Stimulated activated naive CD8-positive, alpha-beta T cell treated with anti-CD3 and anti-CD28 coated beads, Interleukin-15, Interleukin-2, amounts not matched to agents 100 ng/mL and 50 ng/mL, for 24 hours (primary cell): ENCODE results near the gene CNTN4.
"Not testable (repeated sequence)": the region's sequence is repeated elsewhere in the genome, so short reads cannot be mapped to it uniquely, and the experiment has no call there.

Source experiments
- H3K27ac Mint-ChIP-seq: one replicate; pipeline ENCODE4 v1.8.0; 2021; ENCODE audit warnings: mild to moderate bottlenecking, mixed read lengths
- H3K27me3 Mint-ChIP-seq: one replicate; pipeline ENCODE4 v1.8.0; 2021; ENCODE audit warnings: mixed read lengths
- H3K36me3 Mint-ChIP-seq: one replicate; pipeline ENCODE4 v1.8.0; 2021; ENCODE audit warnings: low read depth, mixed read lengths
- H3K4me1 Mint-ChIP-seq: one replicate; pipeline ENCODE4 v1.8.0; 2021; ENCODE audit warnings: low read depth, mixed read lengths
- H3K4me3 Mint-ChIP-seq: one replicate; pipeline ENCODE4 v1.8.0; 2021; ENCODE audit warnings: mild to moderate bottlenecking, mixed read lengths
- H3K9me3 Mint-ChIP-seq: one replicate; pipeline ENCODE4 v1.8.0; 2021; ENCODE audit warnings: mixed read lengths

CNTN4 gene

DNA sequence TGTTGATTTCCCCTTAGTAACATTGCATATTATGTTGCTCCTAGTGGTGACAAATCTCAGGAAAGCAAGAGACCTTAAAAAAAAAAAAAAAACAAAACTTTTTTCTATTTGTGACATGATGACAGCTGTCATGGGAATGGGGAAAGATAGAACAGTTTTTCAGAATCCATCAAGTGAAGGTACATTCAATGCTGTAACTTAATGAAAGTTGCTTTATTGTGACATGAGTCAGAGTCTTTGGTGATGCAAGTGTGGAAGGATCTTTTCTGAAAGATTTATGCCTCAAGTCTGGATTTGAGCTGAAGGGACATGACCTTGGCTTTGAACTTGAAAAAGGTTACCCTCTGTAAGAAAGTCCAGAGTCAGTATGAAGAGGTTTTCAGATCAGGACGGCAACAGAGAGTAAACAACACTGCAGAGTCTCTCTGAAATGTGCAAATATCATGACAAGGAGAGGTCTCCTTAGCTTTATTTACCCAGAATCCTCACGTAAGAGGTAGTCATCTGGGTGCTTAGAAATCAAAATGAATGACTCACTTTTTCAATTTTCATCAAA is 424.7 kb downstream of the CNTN4 start:
- Mint-ChIP-seq H3K27me3 (no peaks in the 10 kb centered on the region), H3K27ac (no peak overlapping the region), H3K4me3 (no peak overlapping the region), H3K36me3 (no peaks in the 10 kb centered on the region), H3K9me3 (no peaks in the 10 kb centered on the region), H3K4me1 (no peaks in the 10 kb centered on the region)

DNA sequence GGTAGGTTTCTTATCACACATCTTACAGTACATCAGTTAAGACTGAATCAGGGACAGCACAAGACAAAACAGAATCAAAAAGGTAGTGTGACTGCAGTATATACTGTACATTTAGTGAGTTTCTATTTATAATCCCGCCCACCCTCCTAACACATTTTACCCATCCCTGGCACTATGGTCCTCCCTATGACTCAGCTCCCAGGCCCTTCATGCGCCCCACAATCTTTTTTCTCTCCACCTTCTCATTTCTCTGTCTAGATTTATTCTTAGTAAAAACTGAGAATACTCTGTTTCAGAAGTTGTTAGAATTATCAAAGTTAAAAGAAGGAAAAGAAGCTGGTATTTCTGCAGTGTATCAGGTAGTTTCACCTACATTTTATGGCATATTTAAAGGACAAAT is 427.3 kb downstream of the CNTN4 start:
- Mint-ChIP-seq H3K36me3 (no peaks in the 10 kb centered on the region), H3K27me3 (no peaks in the 10 kb centered on the region), H3K9me3 (peaks cover 3% of the 10 kb centered on the region), H3K4me3 (no peak overlapping the region), H3K27ac (no peak overlapping the region), H3K4me1 (no peaks in the 10 kb centered on the region)

DNA sequence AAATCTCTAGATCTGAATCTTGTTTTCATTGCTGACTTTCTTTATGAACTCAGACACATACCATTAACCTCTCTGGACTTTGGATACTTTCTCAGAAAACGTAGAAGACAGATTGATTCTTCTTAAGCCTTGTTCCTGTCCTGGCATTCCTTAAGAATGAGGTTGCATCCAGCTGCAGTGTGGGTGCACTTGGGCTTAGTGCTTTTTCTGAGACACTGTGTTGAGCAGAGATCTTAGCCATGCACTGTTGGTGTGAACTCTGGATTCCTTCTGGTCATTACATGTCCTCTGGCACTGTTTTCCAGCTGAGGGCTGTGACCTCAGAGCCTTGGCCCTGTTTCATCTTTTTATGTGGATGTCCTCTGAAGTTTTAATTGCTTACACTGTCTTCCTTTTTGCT is 428.3 kb downstream of the CNTN4 start:
- Mint-ChIP-seq H3K4me3 (no peak overlapping the region), H3K27ac (no peak overlapping the region), H3K27me3 (no peaks in the 10 kb centered on the region), H3K36me3 (no peaks in the 10 kb centered on the region), H3K9me3 (peaks cover 10% of the 10 kb centered on the region), H3K4me1 (no peaks in the 10 kb centered on the region)

DNA sequence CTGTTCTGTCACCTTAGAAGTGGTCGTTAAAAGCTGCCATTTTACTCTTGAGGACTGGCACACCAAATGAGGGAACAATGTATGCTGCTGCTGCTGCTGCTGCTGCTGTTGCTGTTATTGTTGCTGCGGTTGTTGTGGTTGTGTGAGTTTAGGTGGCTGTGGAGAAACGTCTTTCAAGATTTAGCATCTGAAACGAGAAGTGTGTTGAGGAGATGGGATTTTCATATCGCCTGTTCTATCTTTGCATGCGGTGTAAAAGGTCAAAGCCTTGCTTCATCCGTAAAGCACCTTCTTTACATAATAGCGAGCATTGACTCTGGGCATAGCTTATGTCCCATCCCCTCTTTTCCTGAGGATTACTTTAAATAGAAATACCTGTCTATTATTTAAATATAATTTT is 428.7 kb downstream of the CNTN4 start:
- H3K36me3 Mint-ChIP-seq, H3K4me1 Mint-ChIP-seq, H3K4me3 Mint-ChIP-seq, H3K27me3 Mint-ChIP-seq, H3K27ac Mint-ChIP-seq: not testable (repeated sequence)
- H3K9me3 Mint-ChIP-seq: peaks cover 10% of the 10 kb centered on the region

DNA sequence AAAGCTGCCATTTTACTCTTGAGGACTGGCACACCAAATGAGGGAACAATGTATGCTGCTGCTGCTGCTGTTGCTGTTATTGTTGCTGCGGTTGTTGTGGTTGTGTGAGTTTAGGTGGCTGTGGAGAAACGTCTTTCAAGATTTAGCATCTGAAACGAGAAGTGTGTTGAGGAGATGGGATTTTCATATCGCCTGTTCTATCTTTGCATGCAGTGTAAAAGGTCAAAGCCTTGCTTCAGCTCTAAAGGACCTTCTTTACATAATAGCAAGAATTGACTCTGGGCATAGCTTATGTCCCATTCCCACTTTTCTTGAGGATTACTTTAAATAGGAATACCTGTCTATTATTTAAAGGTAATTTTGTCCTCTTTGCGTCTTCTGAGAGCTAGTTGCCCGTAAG is 436.1 kb downstream of the CNTN4 start:
- H3K4me1 Mint-ChIP-seq, H3K4me3 Mint-ChIP-seq, H3K36me3 Mint-ChIP-seq, H3K27me3 Mint-ChIP-seq, H3K27ac Mint-ChIP-seq: not testable (repeated sequence)
- H3K9me3 Mint-ChIP-seq: peaks cover 10% of the 10 kb centered on the region

DNA sequence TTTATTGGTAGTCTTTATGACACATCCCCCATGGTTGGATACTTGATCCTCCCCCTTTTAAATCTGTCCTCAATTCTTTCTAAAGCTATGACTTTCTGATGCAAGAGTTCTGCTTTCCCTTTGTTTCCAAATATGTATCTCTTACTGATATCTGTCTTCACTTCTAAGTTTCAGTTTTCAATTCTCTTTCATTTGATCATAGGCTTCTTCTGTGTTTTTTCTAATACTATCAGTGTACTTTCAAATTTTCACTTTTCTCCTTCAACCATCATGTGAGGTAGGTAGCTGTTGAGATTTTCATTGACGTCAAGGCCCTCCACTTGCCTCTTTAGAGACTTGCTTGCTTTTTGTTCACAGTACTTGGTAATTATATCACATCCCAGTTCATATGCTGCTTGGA is 436.5 kb downstream of the CNTN4 start:
- Mint-ChIP-seq H3K9me3 (peaks cover 10% of the 10 kb centered on the region), H3K4me1 (no peaks in the 10 kb centered on the region), H3K36me3 (no peaks in the 10 kb centered on the region), H3K27ac (no peak overlapping the region), H3K27me3 (no peaks in the 10 kb centered on the region), H3K4me3 (no peak overlapping the region)

DNA sequence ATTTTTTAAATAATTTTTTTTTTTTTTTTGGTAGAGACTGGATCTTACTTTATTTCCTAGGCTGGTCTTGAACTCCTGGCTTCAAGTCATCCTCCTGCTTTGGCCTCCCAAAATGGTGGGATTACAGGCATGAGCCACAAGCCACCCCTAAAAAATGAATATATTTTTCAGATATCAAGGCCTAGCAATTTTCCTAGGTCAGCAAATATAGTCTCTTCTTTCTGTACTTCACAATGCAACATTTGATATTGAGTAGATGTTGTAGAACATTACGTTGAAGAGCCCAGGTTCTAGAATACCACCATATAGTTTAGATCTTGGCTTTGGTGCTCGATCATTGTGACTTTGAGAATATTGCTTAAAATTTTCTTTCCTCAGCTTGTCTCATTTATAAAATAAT is 437.9 kb downstream of the CNTN4 start:
- Mint-ChIP-seq H3K9me3 (peaks cover 2% of the 10 kb centered on the region), H3K36me3 (no peaks in the 10 kb centered on the region), H3K27me3 (no peaks in the 10 kb centered on the region), H3K4me3 (no peak overlapping the region), H3K4me1 (no peaks in the 10 kb centered on the region), H3K27ac (no peak overlapping the region)

DNA sequence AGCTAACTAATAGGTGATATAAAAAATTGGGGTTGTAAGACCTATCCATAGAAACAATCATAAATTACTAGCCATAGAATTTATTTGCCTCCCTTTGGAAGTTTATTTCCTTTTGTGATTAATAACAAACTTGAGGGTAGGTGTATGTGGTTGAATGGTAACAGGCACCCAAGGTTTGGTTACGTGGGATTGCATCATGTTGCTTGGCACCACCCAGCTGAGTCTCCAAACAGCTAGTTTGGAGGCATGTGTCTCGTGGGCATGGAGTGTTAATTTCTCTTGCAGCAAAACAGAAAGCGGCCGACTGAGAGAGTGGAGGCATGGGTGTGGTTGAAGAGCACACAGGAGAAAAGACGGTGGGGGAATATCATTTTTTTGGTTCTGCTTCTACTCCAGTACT is 441.4 kb downstream of the CNTN4 start:
- no peak overlapping the region for H3K27ac Mint-ChIP-seq
- no peaks in the 10 kb centered on the region for H3K27me3 Mint-ChIP-seq
- no peaks in the 10 kb centered on the region for H3K4me1 Mint-ChIP-seq

DNA sequence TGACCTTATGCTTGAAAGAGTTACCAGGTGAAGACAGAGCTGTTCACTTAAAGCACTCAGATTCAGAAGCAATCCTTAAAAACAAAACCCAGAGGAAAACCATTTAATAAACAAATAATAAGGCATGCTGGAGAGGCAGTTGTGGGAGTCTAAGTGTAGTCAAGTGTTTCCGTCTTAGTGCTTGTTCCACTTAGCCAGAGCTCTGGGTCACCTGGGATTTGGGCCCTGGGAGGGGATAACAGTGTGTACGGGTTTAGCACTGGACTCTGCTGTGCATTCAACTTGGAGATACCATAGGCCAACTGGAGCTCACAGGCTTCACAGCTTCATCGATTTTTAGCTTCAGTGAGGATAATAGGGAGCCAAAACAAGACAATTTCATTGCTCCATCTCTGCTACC is 444.6 kb downstream of the CNTN4 start:
- Mint-ChIP-seq H3K36me3 (no peaks in the 10 kb centered on the region), H3K4me3 (no peak overlapping the region), H3K27ac (no peak overlapping the region), H3K27me3 (no peaks in the 10 kb centered on the region), H3K4me1 (no peaks in the 10 kb centered on the region), H3K9me3 (peaks cover 13% of the 10 kb centered on the region)

More for the DNA sequence above, 441.4 kb downstream of the CNTN4 start:
- Mint-ChIP-seq H3K4me3 (no peak overlapping the region), H3K36me3 (no peaks in the 10 kb centered on the region), H3K9me3 (peaks cover 5% of the 10 kb centered on the region)

DNA sequence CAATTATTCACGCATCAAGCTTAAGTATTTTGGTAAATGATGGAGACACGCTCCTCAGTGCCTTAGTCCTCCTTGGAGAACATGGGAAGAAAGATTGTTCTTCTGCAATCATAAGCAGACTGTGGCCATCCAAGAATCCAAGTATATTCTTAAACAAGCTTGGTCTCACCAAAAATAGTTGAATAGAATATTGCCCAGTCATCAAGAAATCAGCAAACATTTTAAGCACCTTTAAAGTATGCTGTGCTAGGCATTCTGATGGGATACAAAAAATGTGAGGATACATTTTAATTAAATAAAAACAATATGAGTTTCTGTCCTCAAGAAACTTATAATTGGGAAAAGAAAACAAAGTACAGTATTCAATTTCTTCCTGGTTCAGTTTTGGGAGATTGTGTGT is 445.5 kb downstream of the CNTN4 start:
- no peaks in the 10 kb centered on the region for H3K36me3 Mint-ChIP-seq
- no peak overlapping the region for H3K27ac Mint-ChIP-seq
- peaks cover 17% of the 10 kb centered on the region for H3K9me3 Mint-ChIP-seq

DNA sequence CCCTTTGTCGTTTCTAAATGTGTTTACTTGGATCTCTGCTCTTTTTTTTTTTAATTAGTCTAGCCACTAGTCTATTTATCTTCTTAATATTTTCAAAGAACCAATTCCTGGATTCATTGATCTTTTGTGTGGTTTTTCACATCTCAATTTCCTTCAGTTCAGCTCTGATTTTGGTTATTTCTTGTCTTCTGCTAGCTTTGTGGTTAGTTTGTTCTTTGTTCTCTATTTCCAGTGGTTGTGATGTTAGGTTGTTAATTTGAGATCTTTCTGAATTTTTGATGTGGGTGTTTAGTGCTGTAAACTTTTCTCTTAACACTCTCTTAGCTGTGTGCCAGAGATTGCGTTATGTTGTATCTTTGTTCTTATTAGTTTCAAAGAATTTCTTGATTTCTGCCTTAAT is 446.1 kb downstream of the CNTN4 start:
- Mint-ChIP-seq H3K27ac (no peak overlapping the region), H3K27me3 (no peaks in the 10 kb centered on the region), H3K9me3 (peaks cover 17% of the 10 kb centered on the region), H3K36me3 (no peaks in the 10 kb centered on the region), H3K4me3 (no peak overlapping the region), H3K4me1 (no peaks in the 10 kb centered on the region)

More for the DNA sequence above, 445.5 kb downstream of the CNTN4 start:
- H3K27me3 Mint-ChIP-seq: no peaks in the 10 kb centered on the region
- no peak overlapping the region for H3K4me3 Mint-ChIP-seq
- no peaks in the 10 kb centered on the region for H3K4me1 Mint-ChIP-seq

DNA sequence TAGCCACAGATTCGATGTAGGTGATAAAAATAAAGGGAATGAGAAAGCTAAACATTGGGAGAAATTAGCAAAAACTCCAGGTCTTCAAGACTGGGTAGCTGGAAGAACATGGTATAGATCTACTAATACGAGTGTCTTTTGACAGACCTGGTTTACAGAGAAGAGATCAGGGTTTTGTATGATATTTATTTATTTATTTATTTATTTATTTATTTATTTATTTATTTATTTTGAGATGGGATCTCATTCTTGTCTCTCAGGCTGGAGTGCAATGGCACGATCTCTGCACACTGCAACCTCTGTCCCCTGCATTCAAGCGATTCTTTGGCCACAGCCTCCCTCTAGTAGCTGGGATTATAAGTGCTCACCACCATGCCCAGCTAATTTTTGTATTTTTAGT is 448.4 kb downstream of the CNTN4 start:
- Mint-ChIP-seq H3K27ac (no peak overlapping the region), H3K9me3 (peaks cover 17% of the 10 kb centered on the region), H3K36me3 (no peaks in the 10 kb centered on the region), H3K27me3 (no peaks in the 10 kb centered on the region), H3K4me1 (no peaks in the 10 kb centered on the region), H3K4me3 (no peak overlapping the region)

DNA sequence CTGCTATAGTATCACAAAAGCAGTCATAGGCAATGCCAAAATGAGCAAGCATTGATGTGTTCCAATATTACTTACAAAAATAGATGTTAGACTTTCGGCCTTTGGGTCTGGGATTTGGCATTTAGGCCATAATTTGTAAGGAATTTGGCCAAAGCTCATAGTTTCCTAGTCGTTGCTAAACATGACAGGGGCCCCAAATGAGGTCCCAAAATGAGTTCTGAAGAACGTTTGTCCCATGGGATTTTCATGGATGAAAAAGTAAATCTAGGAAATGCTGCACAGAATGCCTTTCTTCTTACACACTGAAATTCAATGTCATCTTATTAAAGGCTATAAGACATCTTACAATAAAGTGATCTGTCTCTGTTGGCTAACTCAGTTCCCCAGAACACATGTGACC is 456.0 kb downstream of the CNTN4 start:
- Mint-ChIP-seq H3K4me1 (no peaks in the 10 kb centered on the region), H3K27ac (no peak overlapping the region), H3K27me3 (no peaks in the 10 kb centered on the region), H3K4me3 (no peak overlapping the region), H3K36me3 (no peaks in the 10 kb centered on the region), H3K9me3 (no peaks in the 10 kb centered on the region)

DNA sequence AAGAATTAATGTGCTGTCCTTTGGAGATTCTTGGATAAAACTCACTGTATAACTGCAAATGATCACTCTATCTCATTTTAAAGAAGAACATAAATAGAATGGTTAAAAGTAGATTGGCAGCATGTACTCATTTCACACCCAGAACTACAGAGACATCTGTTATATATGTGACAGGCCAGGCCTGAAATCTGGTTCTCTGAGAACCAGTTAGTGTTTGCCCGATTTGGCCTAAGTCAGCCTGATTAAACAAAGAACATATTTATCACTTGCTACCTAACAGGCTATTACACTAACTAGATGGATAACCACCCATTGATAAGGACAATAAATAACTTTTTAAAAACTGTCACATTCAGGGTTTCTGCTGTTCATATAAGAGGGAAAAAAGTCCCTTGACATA is 460.1 kb downstream of the CNTN4 start:
- Mint-ChIP-seq H3K4me3 (no peak overlapping the region), H3K9me3 (no peaks in the 10 kb centered on the region), H3K27ac (no peak overlapping the region), H3K4me1 (no peaks in the 10 kb centered on the region), H3K27me3 (no peaks in the 10 kb centered on the region), H3K36me3 (no peaks in the 10 kb centered on the region)

DNA sequence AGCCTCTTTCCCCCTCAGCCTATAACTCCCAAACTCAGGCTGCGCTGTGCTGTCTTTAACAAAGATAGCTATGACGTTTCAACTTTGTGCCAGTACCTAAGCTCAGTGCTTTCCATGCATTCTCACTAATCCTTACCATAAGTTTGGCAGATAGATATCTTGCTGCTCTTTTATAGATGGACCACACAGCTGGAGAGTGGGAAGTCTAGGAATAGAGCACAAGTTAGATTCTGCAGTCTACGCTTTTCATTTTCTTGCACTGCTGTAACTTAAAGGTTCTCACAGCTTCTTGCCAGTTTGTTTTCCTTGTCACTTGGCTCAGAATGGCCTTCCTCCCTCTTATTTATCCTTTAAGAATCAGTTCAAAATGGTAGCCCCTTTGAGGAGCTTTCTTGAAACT is 468.8 kb downstream of the CNTN4 start:
- H3K27me3 Mint-ChIP-seq: no peaks in the 10 kb centered on the region
- H3K27ac Mint-ChIP-seq: no peak overlapping the region
- H3K9me3 Mint-ChIP-seq: no peaks in the 10 kb centered on the region
- H3K4me1 Mint-ChIP-seq: no peaks in the 10 kb centered on the region
- no peaks in the 10 kb centered on the region for H3K36me3 Mint-ChIP-seq
- no peak overlapping the region for H3K4me3 Mint-ChIP-seq

DNA sequence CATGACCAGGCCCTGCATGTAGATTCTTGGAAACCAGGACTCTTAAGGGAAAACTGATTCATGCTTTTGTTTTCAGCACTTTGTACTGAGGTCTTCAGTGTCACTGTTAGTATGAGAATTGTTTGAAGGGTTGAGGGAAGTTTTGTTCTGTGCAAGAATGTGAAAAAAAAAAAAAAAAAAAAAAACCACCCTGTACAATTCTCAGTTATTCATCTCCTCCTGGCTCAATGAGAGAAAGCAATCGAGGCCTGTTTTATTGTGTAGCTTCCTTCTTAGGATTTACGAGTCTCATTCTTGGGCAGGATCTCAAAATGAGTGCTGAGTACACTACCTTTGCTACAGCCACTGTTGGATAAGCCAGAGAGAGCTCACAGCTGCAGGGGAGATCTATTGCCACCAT is 469.5 kb downstream of the CNTN4 start:
- Mint-ChIP-seq H3K36me3 (no peaks in the 10 kb centered on the region), H3K9me3 (no peaks in the 10 kb centered on the region), H3K4me1 (no peaks in the 10 kb centered on the region), H3K27me3 (no peaks in the 10 kb centered on the region), H3K27ac (no peak overlapping the region), H3K4me3 (no peak overlapping the region)
